Endothelial cell of umbilical vein (primary cell): ENCODE results near the gene FILIP1.

Source experiments
- CTCF ChIP-seq, 2 donors: IDR thresholded peaks; 1 replicate in 1 of 2; 2 replicates in 1 of 2; pipeline ENCODE4 v1.5.1; 2011; ENCODE audit warnings: low read length in 2 of 2, mild to moderate bottlenecking in 2 of 2, moderate library complexity in 2 of 2, control low read depth in 1 of 2, inconsistent platforms in 1 of 2, low read depth in 1 of 2; ENCODE audit not compliant: insufficient read depth in 1 of 2; ENCODE audit errors: extremely low read depth in 1 of 2
- EZH2 ChIP-seq: IDR thresholded peaks from 2 replicates; pipeline ENCODE4 v1.6.1; 2012; ENCODE audit warnings: borderline replicate concordance, low read depth, mild to moderate bottlenecking, moderate library complexity, low read length, inconsistent platforms; ENCODE audit not compliant: severe bottlenecking

- no peak for TF ChIP-seq CTCF (IDR thresholded peaks at IDR 0.05; ENCODE audit: extremely low read depth in 1 of 2, insufficient read depth in 1 of 2, low read depth in 1 of 2, low read length in 2 of 2)
- TF ChIP-seq EZH2, result no peak
Measured at GRCh38 chr6:75543311-75543710, 49.7 kb upstream of the FILIP1 start.
